DND-41 (cell line): Measurements from ENCODE around the gene NANOS2.

Experiments used
- CTCF ChIP-seq: IDR thresholded peaks from 2 replicates; pipeline ENCODE4 v1.5.1; 2012; ENCODE audit warnings: borderline replicate concordance, low read length, moderate library complexity, mild to moderate bottlenecking; ENCODE audit not compliant: poor library complexity, severe bottlenecking; ENCODE audit errors: extremely low read depth
- EZH2 ChIP-seq: IDR thresholded peaks from 3 replicates; pipeline ENCODE4 v1.6.1; 2012; ENCODE audit warnings: borderline replicate concordance, low read depth, mild to moderate bottlenecking, moderate library complexity, low read length, inconsistent platforms; ENCODE audit not compliant: severe bottlenecking

- TF ChIP-seq CTCF (no peak), EZH2 (no peak)
Observed at GRCh38 chr19:45900738-45901431, 13.7 kb downstream of the NANOS2 start.
